Activated T-helper 17 cell treated with anti-CD3 and anti-CD28 coated beads, Interleukin-2, amount 50 U/mL, for 72 hours (primary cell): ENCODE measurements around the gene MRPS15. TPM values are rescaled to one million over a fixed set of nuclear protein-coding genes. Genes with fewer than 3 reads are reported as not detected.

Experiments
- ATAC-seq: fragments of 150-1000 bp; cut with Tn5 transposase; replicated peaks from 2 replicates; pipeline ENCODE4 v1.10.0; 2021; ENCODE audit warnings: mild to moderate bottlenecking, moderate library complexity
- H3K27ac Mint-ChIP-seq: one replicate; pipeline ENCODE4 v1.8.0; 2022; ENCODE audit warnings: mixed read lengths
- H3K27me3 Mint-ChIP-seq: one replicate; pipeline ENCODE4 v1.8.0; 2022; ENCODE audit warnings: mixed read lengths
- H3K36me3 Mint-ChIP-seq: one replicate; pipeline ENCODE4 v1.8.0; 2022; ENCODE audit warnings: low read depth, mild to moderate bottlenecking, mixed read lengths
- H3K4me1 Mint-ChIP-seq: one replicate; pipeline ENCODE4 v1.8.0; 2022; ENCODE audit warnings: mixed read lengths
- H3K4me3 Mint-ChIP-seq: one replicate; pipeline ENCODE4 v1.8.0; 2022; ENCODE audit warnings: mild to moderate bottlenecking, mixed read lengths
- H3K9me3 Mint-ChIP-seq: one replicate; pipeline ENCODE4 v1.8.0; 2022; ENCODE audit warnings: mixed read lengths
- total RNA-seq, 2 donors: library from RNA; stranded (reverse); gene quantifications; one replicate each; pipeline ENCODE4 v1.2.3, GENCODE V29; 2022

Gene MRPS15
- total RNA-seq, 2 donors from 2014 or later: 57.3 to 128 TPM

GRCh38 chr1:36438715-36439114 lies 25.5 kb downstream of the MRPS15 start:
- Mint-ChIP-seq H3K9me3 (no peaks in the 10 kb centered on the region), H3K27me3 (no peaks in the 10 kb centered on the region), H3K4me3 (no peak overlapping the region), H3K36me3 (no peaks in the 10 kb centered on the region), H3K4me1 (peaks cover 3% of the 10 kb centered on the region), H3K27ac (no peak overlapping the region)
- no peak for ATAC-seq

DNA sequence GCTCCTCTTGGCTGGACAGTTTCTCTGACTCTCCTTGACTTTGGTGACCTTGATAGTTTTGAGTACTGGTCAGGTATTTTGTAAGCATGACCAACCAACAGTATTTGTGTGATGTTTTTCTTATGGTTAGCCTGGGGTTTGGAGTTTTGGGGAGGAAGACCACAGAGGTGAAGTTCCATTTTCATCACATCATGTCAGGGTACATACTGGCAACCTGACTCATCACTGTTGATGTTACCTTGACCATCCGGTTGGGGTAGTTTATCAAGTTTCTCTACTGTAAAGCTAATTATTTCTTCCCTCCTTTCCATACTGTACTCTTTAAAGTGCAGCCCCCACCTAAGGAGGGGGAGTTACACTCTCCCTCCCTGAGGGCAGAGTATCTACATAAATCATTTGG lies 27.4 kb downstream of the MRPS15 start:
- Mint-ChIP-seq H3K4me3 (no peak overlapping the region), H3K4me1 (peaks cover 3% of the 10 kb centered on the region), H3K27me3 (no peaks in the 10 kb centered on the region), H3K36me3 (no peaks in the 10 kb centered on the region), H3K27ac (no peak overlapping the region), H3K9me3 (no peaks in the 10 kb centered on the region)
- peak; percentile 6 for ATAC-seq

DNA sequence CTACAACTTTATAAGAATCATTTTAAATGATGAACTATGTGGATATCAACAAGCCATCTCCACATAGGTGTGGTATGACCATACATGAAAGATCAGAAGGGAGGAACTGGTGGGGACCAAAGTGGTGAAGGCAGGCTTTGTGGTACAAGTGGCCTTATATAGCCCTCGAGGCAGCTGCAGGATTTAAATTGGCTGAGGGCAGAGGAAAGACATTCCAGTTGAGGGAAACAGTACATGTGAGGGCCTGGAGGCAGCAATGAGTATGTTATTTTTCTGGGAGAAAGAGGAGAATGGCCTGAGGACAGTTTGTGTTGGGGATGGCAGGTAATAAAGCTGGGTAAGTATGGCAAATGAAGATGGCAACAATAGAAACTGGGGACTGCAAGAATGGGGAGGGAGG lies 31.1 kb downstream of the MRPS15 start:
- no peak for ATAC-seq
- Mint-ChIP-seq H3K9me3 (no peaks in the 10 kb centered on the region), H3K36me3 (no peaks in the 10 kb centered on the region), H3K4me3 (no peak overlapping the region), H3K27ac (no peak overlapping the region), H3K4me1 (peaks cover 9% of the 10 kb centered on the region), H3K27me3 (no peaks in the 10 kb centered on the region)

- no peak overlapping the region for H3K4me3 Mint-ChIP-seq
- H3K9me3 Mint-ChIP-seq: no peaks in the 10 kb centered on the region
- H3K27ac Mint-ChIP-seq: no peak overlapping the region
- no peaks in the 10 kb centered on the region for H3K36me3 Mint-ChIP-seq
- no peaks in the 10 kb centered on the region for H3K27me3 Mint-ChIP-seq
- peaks cover 9% of the 10 kb centered on the region for H3K4me1 Mint-ChIP-seq
- no peak for ATAC-seq
Observed at GRCh38 chr1:36432616-36433015, 31.6 kb downstream of the MRPS15 start.

GRCh38 chr1:36425791-36426190 lies 38.4 kb downstream of the MRPS15 start:
- peaks cover 10% of the 10 kb centered on the region for H3K4me1 Mint-ChIP-seq
- H3K27ac Mint-ChIP-seq: peak overlapping the region; percentile 42
- peak; percentile 93 for ATAC-seq

DNA sequence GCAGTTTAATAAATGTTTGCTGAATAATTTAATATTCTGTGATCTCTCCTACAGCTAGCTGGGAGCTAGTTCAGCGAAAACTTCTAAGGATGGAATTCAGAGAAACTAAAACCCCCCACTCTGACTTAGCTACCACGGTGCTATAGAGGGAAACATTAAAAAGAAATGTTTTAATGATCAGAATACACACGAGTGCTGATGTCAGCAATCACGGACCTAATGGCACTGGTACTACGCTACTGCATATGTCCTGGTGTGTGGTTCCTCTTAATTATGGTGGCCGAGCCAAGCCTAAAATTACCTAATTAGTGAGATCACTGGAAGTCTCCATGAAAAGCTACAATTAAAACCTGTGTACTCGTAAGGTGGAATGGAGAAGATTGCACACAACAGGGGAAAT lies 42.5 kb downstream of the MRPS15 start:
- no peaks in the 10 kb centered on the region for H3K27me3 Mint-ChIP-seq
- no peaks in the 10 kb centered on the region for H3K9me3 Mint-ChIP-seq
- ATAC-seq: no peak
- H3K4me1 Mint-ChIP-seq: peaks cover 19% of the 10 kb centered on the region
- H3K4me3 Mint-ChIP-seq: no peak overlapping the region
- H3K27ac Mint-ChIP-seq: peak overlapping the region; percentile 86
- H3K36me3 Mint-ChIP-seq: no peaks in the 10 kb centered on the region

More at GRCh38 chr1:36425791-36426190, 38.4 kb downstream of the MRPS15 start:
- Mint-ChIP-seq H3K9me3 (no peaks in the 10 kb centered on the region), H3K27me3 (no peaks in the 10 kb centered on the region), H3K36me3 (no peaks in the 10 kb centered on the region), H3K4me3 (peak overlapping the region; percentile 1)

DNA sequence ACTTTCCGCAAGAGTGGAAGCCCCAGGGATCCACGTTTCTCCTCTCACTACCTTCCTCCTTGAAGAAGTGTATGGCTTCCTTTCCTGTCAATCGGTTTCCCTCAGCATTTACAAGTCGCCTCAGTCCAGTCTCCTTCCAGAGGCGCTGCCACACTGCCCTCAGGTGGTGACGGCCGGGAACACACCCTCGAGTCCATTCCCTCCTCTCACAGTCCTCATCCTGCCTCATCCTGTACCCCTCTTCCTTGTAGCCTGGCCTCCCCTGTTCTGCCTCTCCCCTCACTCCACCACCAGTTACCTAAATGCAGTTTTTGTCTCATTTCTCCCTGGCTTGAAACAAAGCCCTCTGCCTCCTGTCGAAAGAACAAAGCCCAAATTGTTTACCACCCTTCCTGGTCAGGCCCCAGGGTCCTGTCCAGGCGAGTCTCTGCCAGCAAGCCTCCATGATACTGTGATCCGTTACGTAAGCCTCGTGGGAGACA lies 43.3 kb downstream of the MRPS15 start:
- Mint-ChIP-seq H3K9me3 (no peaks in the 10 kb centered on the region), H3K4me3 (peak overlapping the region; percentile 51), H3K4me1 (peaks cover 16% of the 10 kb centered on the region), H3K36me3 (no peaks in the 10 kb centered on the region), H3K27ac (peak overlapping the region; percentile 86), H3K27me3 (no peaks in the 10 kb centered on the region)
- ATAC-seq: peak; percentile 98

- Mint-ChIP-seq H3K36me3 (no peaks in the 10 kb centered on the region), H3K27ac (peak overlapping the region; percentile 86), H3K4me1 (peaks cover 13% of the 10 kb centered on the region), H3K27me3 (no peaks in the 10 kb centered on the region), H3K4me3 (peak overlapping the region; percentile 51), H3K9me3 (no peaks in the 10 kb centered on the region)
- ATAC-seq: peak; percentile 11
Observed at GRCh38 chr1:36420409-36420808, 43.8 kb downstream of the MRPS15 start.

DNA sequence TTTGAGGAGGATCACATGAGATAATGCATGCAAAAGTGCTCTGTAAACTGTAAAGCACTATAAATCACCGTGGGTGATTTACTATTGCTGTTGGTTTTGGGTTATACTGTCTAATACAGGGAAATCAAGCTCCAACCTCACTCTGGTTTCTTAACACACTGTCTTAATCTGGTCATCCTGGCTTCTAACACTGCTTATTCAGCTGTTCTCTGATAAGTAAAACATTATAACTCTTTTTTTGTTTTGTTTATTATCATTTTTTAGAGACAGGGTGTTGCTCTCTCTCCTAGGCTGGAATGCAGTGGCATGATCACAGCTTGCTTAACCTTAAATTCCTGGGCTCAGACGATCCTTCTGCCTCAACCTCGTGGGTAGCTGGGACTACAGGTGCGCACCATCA lies 44.6 kb downstream of the MRPS15 start:
- H3K9me3 Mint-ChIP-seq: no peaks in the 10 kb centered on the region
- ATAC-seq: no peak
- no peaks in the 10 kb centered on the region for H3K27me3 Mint-ChIP-seq
- H3K27ac Mint-ChIP-seq: peak overlapping the region; percentile 11
- no peak overlapping the region for H3K4me3 Mint-ChIP-seq
- H3K36me3 Mint-ChIP-seq: no peaks in the 10 kb centered on the region
- H3K4me1 Mint-ChIP-seq: peaks cover 13% of the 10 kb centered on the region

DNA sequence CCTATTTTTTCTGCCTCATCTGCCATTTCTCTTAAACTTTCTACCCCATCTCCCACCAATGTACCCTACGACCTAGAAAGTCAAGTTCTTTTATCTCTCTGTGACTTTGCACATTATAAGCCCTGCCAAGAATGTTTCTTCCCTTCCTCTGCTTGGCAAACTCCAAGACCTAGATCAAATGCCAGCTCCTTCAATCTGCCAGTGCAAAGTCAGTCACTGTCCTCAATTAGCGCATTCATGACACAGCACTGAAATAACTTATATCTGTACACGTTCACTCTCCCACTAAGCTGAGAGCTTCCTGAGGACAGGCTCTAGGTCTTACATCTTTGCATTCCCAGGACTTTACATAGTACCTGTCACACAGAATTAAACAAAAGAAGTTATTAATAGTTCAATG lies 45.0 kb downstream of the MRPS15 start:
- Mint-ChIP-seq H3K36me3 (no peaks in the 10 kb centered on the region), H3K4me3 (no peak overlapping the region), H3K27me3 (no peaks in the 10 kb centered on the region), H3K9me3 (no peaks in the 10 kb centered on the region), H3K4me1 (peaks cover 13% of the 10 kb centered on the region), H3K27ac (peak overlapping the region; percentile 11)
- ATAC-seq: no peak

DNA sequence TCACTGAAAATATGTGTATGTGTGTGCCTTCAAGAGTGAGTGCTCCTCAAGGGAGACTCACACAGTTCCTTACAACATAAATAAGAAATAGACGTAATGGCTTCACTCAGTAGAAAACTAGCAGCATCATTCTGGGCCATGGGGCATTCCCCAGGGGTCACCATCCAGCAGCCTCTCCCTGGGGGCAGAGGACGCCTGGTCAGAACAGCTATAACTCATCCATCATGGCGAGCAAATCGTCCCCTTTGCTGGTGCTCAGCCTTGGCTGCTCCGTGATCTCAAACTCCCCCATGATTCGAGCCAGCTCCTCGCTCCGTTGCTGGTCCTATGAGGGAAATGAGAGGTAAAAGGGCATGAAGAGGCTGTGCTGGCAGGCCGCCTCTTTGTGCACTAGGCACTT lies 46.3 kb downstream of the MRPS15 start:
- H3K36me3 Mint-ChIP-seq: no peaks in the 10 kb centered on the region
- H3K4me3 Mint-ChIP-seq: no peak overlapping the region
- no peaks in the 10 kb centered on the region for H3K27me3 Mint-ChIP-seq
- no peaks in the 10 kb centered on the region for H3K9me3 Mint-ChIP-seq
- H3K4me1 Mint-ChIP-seq: peaks cover 13% of the 10 kb centered on the region
- no peak for ATAC-seq
- no peak overlapping the region for H3K27ac Mint-ChIP-seq

GRCh38 chr1:36415661-36416326 lies 48.4 kb downstream of the MRPS15 start:
- no peaks in the 10 kb centered on the region for H3K27me3 Mint-ChIP-seq
- no peak overlapping the region for H3K4me3 Mint-ChIP-seq

DNA sequence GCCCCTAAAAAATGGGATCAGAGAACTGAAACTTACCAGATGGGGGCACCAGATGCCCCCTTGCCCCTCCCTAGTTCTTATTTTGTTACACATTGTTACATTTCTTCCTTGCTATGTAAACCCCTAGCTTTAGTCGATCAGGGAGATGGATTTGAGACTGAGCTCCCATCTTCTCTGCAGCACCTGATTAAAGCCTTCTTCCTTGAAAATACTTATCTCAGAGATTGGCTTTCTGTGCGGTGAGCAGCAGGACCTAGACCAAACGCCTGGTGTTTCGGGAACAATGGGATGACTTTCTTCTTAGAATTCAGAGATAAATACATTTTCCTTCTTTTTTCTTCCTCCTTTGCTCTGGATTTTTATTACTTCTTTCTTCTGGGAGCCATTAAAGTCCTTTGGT lies 49.8 kb downstream of the MRPS15 start:
- Mint-ChIP-seq H3K27me3 (no peaks in the 10 kb centered on the region), H3K4me3 (no peak overlapping the region), H3K27ac (no peak overlapping the region), H3K4me1 (peaks cover 15% of the 10 kb centered on the region), H3K9me3 (no peaks in the 10 kb centered on the region), H3K36me3 (no peaks in the 10 kb centered on the region)
- ATAC-seq: no peak

More at GRCh38 chr1:36415661-36416326, 48.4 kb downstream of the MRPS15 start:
- Mint-ChIP-seq H3K9me3 (no peaks in the 10 kb centered on the region), H3K36me3 (no peaks in the 10 kb centered on the region), H3K27ac (no peak overlapping the region), H3K4me1 (peaks cover 21% of the 10 kb centered on the region)
- ATAC-seq: no peak

DNA sequence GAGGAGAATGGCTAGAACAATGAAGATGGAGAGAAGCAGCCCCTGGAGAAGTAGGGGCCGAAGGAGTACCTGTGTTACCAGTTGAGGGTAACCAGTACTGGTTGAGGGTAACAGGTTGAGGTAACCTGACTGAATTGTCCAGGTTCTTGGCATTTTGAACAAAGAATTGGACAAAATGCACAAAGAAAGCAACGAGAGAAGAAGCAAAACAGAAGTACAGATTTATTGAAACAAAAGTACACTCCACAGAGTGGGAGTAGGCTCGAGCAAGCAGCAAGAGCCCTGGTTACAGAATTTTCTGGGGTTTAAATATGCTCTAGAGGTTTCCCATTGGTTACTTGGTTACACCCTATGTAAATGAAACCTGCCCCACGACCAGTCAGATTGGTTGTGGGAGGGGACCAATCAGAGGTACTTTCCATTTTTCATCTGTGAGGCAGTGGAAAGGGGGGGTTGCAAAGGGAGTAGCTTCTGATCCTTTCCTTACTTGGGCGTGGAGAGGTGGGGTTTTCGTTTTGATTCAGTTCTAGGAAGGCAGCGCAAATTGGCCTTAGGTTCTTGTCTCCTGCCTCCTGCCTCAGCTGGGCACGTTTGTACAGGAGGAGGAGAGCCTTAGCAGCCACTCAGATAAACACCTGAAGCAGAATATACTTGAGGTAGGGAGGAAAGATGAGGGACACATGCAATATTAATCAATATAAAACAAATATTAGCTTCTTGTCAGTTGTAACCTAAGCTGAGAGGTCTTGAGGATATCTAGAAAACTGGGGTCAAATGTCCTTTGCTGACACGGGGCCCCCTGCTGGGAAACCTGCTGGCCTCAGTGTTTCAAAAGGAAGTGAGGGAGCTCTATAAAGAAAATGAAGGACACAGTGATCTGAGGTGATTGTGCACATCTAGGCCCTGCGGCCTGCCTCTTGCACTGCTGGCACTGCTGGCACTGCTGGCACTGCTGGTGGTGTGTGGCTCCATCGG lies 52.2 kb downstream of the MRPS15 start:
- no peaks in the 10 kb centered on the region for H3K27me3 Mint-ChIP-seq
- peak overlapping the region; percentile 61 for H3K4me3 Mint-ChIP-seq
- peaks cover 7% of the 10 kb centered on the region for H3K36me3 Mint-ChIP-seq
- peak overlapping the region; percentile 81 for H3K27ac Mint-ChIP-seq
- H3K4me1 Mint-ChIP-seq: peaks cover 11% of the 10 kb centered on the region
- ATAC-seq: peak; percentile 99
- H3K9me3 Mint-ChIP-seq: no peaks in the 10 kb centered on the region

GRCh38 chr1:36408479-36408878 lies 55.7 kb downstream of the MRPS15 start:
- H3K4me3 Mint-ChIP-seq: no peak overlapping the region
- H3K36me3 Mint-ChIP-seq: peaks cover 7% of the 10 kb centered on the region
- peaks cover 16% of the 10 kb centered on the region for H3K4me1 Mint-ChIP-seq

More at GRCh38 chr1:36408479-36408878, 55.7 kb downstream of the MRPS15 start:
- no peak overlapping the region for H3K27ac Mint-ChIP-seq
- no peaks in the 10 kb centered on the region for H3K9me3 Mint-ChIP-seq
- no peak for ATAC-seq
- no peaks in the 10 kb centered on the region for H3K27me3 Mint-ChIP-seq
